GM21381 (cell line): Measurements from ENCODE around the gene TIAL1.
"Not testable (repeated sequence)": the region's sequence is repeated elsewhere in the genome, so short reads cannot be mapped to it uniquely, and the experiment has no call there.

Experiments used
- ATAC-seq: cut with Tn5 transposase; IDR thresholded peaks from one replicate; pipeline ENCODE4 v1.9.1; 2021; ENCODE audit warnings: mild to moderate bottlenecking, moderate library complexity; ENCODE audit not compliant: unreplicated experiment

The TIAL1 gene

DNA sequence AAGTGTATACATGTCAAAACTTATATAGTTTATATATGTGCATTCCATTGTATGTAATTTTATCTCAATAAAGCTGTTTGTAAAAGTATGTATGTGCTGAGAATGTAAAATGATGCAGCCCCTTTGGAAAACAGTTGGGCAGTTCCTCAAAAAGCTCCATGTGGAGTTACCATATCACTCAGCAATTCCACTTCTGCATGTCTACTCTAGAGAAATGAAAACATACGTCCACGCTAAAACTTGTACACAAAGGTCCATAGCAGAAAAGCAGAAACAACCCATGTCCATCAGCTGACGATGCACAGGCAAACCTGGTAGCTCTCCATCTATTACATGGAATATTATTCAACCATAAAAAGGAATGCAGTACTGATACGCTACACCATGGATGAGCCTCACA is 45.9 kb downstream of the TIAL1 start:
- ATAC-seq, result no peak

DNA sequence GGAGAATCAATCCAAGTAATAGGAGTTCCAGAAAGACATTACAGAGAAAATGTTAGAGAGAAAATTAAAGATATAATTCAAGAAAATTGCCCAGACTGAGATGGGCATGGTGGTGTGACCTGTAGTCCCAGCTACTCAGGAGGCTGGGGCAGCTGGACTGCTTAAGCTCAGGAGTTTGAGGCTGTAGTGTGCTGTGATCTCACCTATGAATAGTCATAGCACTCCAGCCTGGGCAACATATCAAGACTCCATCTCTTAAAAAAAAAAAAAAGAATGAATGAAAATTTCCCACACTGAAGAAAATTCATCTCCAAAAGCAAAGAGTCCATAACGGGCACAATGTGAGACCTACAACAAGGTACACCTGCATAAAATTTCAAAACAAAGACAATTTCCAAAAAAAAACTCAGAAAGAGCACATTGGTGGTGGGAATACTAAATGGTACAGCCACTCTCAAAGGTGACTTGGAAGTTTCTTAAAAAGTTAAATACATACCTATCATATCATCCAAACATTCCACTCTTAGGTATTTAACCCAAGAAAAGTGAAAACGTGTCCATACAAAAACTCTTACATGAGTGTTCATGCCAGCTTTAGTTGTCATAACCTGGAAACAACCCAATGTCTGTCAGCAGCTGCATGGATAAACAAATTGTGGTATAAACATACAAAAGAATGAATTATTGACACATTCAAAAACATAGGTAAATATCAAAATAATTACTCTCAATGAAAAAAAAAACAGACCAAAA is 47.3 kb downstream of the TIAL1 start:
- ATAC-seq, result no peak

DNA sequence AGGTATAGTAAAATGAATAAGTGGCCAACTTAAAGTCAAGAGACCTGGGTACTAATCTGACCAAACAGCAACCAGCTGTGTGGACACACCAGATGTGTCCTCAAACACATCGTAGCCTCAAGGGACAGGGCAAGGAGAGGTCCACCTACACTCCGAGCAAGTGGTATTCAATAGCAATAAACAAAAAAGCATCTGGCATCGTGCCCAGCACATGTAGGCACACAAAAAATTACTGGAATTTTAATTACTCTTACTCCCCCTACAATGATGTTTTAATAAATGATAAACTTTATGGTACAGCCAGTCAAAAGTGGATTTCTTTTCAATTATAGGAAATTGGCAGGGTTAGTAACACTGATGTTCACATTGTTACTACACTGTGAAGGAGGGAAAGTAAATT is 50.8 kb downstream of the TIAL1 start:
- ATAC-seq, result no peak

DNA sequence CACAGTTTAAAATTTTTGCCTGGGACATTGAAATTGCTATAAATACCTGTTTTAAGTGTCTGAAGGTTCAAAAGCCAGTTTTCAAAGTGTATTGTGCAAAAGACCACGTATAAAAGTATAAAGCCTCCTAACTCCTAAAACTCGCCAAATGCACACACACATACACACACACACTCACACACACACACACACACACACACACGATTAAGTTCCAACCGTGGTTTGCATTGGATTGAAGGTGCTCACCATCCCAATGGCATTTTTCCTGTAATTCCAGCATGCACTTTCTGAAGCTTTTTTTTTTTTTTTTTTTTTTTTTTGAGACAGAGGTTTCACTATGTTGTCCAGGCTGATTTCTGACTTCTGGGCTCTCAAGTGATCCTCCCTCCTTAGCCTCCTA is 51.5 kb downstream of the TIAL1 start:
- no peak for ATAC-seq

DNA sequence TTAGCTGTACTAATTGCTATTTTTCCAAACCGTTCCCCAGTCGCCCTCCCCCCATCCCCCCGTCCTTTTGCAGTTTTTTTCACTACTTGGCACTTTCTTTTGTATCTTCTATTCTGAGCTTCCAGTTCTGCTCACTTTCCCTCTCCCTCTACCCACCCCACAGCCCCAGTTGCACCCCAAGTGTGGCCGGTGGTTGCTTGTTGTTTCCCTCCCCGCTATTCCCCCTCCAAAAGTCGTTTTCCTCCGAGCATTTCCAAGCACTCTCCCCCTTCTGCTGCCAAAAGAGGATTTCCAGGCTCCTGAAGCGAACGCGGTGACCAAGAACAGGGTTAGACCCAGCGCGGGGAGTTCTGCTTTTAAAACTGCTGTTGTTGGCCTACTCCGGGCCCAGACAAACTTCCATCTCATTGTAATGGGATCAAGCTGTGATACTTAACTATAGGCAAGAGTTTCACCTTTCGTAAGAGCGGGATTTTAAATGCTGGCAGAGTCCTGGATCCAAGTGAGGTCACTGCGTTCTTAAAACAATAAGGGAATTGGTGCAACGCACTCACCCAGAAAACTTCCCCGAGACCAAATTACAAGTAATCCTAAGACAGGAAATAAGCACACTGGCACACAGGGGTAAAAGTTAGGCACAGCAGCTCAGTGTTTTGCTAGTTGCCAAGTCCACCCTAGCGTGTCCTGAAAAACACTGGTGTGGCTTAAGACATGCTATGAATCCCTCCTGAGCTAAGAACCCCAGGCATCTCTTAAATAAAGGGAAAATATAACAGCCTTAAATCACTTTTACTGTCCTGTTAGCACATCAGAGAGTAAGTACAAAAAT is 52.7 kb downstream of the TIAL1 start:
- no peak for ATAC-seq

DNA sequence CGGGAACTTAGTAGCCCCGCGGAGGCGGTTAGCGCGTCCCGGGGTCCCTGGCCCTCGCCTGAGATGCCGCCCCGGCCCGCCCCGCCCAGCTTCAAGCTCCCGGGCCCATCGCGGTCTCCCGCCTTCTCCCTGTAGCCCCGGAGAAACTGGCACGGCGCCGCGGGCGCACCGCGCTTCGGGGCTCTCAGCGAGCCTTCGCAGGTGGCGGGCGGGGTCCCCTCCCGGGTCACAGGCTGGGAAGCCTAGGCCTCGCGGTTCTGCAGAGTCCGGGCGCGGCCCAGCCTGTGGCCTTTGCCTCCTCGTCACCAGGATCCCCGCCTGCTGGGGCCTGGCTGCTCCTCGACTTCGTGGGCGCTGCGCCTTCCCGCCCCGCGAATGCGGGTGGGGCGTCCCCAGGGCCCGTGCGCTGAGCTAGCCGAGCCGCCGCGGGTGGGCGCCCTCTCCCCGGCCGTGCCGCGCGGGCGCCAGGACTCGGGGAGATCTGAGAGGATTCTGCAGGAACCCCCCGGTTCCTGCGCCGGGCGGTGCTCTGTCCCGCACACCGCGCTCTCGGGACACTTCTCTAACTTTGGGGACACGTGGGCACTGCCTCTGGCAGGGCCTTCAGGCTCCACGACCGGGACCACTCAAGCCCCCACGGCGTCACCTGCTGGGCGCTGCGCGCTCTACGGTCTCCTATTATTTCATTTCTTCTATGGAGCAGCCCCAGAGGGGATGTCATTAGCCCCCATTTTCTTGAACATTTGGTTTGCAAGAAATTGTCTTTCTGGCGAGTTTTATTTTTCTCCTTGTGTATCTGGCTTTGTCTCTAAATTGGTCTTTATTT is 53.6 kb downstream of the TIAL1 start:
- ATAC-seq, result peak; percentile 36

DNA sequence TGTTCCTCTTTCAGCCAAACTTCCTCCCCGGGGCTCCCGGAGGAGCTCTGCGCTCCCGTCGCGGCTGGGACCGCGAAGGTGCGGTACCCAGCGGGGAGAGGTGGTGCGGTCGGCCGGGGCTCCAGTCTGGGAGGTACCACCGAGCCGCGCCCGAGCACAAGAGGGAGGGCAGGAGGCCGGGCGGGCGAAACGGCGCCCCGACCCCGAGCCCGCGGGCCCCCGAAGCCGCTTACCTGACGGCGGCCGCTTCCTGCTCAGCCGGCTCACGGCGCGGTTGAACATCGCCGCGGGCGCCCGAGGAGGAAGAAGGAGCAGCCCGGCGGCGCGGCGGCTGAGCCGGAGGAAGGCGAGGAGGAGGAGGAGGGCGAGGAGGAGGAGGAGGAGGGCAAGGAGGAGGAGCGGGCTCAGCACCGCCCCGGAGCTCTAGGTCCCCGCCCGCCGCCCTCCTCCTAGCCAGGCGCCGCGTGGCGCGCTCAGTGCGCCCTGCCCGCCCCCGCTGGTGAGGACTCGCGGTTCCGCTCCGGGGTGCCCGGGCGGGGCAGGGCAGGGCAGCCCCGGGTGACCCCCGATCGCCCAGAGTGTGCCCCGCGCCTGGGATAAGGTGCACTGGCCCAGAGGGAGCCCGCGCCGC is 54.3 kb downstream of the TIAL1 start, which contains the start of gene RGS10:
Gene RGS10 (minus strand): TSS at position 363 of the 631 bp plus-strand sequence. CDS start 81 bp downstream, at position 282.
- ATAC-seq, result peak; percentile 73

DNA sequence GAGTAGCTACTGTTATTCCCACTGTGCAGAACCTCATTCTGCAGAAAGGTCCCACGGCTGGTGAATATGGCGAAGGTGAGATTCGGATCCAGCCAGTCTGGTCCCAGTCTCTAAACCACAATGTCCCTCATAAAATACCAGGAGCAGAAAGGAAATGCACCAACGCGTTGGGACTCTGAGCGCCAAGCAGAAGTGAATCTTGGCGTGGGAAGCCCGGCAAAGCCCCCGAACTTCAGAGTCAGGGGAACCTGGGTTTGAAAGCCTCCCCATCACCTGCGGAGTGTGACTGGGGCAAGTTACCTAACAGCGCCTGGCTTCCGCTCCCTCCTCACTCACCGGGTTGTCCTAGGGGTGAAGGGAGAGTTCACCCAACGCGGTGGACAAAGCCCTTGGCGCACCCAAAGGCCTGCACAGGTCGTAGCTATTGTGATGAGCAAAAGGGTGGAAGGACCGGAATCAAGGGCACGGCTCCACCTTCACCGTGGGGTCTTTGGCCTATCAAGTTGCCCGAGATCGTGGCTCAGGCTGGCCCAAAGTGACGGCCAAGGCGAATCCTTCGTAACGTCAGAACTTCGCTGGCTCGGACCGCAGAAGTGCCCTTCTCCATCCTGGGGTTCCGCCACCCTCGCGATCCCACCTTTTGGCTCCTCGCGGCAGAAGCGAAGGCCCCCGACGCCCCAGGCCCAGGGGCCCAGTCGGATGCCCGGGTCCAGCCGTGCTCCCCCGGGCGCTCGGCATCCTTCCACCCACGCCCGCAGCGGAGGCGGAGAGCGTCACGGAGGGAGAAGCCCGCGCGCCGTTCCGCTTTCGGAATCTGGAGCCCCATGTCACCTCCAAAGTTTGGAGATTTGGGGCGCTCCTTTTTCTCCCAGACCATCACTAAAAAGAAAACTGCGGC is 55.1 kb downstream of the TIAL1 start:
- ATAC-seq, result peak; percentile 10

DNA sequence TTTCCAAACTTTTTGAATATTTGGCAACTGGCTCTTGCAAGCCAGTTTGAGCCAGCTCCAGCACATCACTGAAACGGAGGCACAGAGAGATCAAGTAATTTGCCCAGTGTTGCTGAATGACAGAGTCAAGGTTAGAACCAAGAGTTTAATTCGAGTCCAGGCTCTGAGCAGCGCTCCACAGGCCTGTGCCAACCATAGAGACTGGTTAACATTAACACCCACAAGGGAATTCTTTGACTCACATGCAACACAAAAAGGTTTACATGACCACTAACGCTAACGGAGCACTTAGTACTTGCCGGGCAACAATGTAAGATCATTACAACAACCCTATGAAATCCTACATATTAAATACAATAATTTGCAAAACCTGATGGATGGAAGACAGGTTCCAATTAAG is 55.7 kb downstream of the TIAL1 start:
- ATAC-seq, result no peak

DNA sequence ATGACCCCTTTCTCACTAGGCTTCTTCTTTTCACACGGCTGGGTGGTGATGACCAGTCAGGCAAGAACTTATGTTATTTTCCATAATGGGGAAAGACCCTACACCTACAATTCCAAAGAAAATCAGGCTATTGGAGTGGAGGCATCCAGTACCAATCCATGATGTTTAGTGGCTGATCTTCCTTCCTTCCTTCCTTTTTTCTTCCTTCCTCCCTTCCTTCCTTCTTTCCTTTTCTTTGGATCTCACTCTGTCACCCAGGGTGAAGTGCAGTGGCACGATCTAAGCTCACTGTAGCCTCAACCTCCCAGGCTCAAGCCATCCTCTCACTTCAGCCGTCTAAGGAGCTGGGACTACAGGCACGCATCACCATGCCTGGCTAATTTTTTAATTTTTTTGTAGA is 56.7 kb downstream of the TIAL1 start:
- ATAC-seq, result no peak

DNA sequence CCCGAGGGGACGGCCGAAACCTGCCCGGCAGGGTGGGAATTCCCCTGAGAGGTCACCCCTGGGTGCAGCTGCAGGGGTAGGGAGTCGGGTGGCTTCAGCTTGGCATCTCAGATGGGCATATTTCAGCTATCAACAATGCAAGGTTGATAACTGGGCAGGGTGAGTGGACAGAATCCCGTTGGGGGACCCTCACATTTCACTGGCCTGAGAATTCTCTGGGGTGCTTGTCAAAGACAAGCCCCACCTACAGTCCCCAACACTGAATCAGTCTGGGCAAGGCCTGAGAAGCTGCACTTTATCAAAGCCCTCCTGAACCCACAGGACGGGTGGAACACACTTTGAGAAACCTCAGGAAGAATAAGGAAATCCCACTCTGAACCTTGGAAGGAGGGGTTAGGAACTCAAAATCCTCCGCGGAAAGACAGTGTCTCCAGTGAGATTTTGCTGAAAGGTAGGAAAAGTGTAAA is 57.4 kb downstream of the TIAL1 start:
- ATAC-seq, result no peak

DNA sequence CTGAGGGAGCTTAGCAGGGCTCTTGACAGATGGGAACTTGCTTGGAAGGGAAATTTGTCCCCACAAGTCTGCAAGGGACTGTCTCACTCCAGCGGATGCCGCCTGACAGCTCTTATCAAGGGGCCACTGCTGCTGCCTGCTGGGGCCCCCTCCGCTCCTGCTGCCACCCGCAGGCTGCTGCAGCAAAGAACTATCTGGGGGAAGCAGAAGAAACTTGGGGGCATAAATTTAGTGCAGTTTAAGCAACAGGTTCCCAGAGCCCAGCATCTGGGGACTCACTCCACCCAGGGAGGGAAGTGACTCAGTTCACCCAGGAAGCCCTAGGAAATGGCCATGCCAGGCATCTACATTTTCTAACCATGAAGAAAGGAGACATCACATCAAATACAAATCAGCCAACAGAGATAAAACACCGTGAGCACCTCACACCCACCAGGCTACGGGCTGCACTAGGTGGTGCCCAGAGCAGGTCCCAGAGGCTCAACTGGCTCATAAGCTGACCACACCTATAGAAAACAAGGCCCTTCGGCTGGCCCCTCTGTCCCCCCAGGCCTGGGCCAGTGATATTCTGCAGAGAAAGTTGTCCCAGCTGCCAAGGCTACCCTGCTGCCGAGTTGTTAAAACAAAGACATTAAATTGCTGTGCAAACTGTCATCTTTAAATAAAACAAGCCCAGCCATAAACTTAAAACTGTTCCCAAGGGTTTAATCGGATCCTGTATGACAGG is 58.0 kb downstream of the TIAL1 start:
- ATAC-seq, result no peak

DNA sequence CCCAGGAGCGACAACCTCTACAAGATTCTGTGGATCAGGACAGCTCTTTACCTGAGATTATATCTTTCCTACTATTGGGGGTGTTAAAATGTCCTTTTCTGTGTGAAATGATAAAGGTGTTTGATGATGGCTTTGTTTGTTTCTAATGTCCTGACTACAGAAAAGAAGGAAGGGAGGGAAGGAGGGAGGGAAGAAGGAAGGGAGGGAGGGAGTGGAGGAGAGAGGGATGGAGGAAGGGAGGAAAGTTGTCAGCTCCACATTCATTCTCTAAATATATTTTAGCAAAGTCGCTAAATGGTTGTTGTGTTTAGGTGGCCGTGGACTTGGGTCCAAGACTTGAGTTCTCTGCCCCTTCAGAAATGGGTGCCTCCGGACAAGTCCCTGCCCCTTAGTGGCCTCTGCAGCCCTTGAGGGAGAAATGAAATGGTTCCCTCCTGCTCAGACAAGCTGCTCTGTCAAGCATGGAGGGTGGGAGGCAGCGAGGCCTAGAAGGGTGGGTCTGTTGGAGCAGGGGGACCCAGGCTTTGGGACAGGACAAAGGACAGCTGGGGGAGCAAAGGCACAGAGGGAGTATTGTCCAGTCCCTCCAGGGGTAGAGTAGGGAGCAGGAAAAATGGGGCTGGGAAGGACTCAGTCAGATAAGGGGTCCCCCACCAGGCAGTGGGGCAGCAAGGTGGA is 58.7 kb downstream of the TIAL1 start:
- ATAC-seq, result no peak

DNA sequence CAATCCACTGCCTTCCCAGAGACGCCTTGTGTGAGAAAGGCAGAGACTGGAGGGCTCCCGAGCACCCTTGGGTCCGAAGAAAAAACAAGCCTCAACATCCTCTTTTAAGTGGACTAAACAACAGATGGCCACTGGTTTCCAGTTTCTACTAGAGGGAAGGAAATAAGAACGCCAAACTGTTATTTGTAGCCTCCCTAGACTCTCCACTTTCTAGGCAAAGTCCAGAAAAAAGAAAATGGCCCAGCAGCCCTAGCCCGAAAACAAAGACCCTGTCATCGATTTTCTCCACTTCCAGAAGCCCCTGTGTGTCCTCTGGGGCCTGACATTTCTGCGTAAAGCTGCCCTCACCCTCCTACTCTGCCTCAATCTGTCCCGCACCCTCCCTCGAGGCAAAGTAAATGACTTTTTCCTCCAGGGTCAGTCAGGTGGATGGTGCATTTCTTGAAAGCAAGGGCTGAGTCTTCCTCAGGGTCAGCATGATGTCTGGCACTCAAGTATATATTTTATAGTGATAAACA is 60.2 kb downstream of the TIAL1 start:
- ATAC-seq, result no peak

DNA sequence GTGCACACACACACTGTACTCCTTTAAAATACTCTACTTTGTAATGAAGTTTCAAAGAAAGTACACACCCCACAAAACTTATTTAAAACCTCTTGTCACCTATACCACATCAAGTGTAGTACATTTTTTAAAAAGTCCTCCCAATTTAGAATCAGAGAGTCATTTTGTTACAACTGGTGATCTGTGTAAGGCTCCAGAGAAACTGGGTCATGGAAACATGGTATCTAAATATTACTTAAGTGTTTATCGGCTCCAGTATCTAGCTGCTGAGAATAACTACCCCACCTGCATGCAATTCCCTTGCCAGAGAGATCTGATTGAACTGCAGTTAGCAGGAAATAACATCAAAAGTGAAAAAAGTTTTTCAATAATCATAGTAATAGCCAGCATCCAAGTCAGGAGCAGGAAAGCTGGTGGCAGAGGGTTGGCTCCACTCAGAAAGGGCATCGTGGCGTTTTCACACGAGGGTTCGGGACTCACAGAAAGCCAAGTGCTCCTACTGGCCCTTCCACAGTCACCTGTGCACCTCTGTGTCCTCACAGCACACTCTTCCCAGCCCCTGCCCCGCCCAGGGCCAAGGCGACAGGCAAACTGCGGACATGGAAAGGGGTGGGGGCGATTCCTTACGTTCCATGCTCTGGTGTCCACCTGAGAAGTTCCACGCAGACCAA is 60.8 kb downstream of the TIAL1 start:
- no peak for ATAC-seq

DNA sequence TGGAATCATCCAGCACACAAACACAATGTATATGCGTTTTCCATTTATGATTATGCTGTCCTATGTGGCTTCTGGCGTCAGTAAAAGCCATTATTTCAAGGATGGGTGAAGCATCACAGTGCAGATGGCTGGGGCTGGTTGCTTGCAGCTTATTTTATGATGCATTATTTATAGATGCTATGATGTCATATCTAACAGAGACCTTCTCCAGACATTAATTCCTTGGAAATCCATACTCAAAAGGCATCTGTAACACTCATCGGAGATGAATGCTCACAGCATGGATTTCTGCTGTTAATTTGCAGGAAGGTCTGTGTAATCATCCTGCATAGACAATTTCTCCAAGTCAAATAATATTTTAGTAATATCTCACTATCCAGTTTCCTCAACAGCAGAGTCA is 61.5 kb downstream of the TIAL1 start:
- ATAC-seq, result no peak

DNA sequence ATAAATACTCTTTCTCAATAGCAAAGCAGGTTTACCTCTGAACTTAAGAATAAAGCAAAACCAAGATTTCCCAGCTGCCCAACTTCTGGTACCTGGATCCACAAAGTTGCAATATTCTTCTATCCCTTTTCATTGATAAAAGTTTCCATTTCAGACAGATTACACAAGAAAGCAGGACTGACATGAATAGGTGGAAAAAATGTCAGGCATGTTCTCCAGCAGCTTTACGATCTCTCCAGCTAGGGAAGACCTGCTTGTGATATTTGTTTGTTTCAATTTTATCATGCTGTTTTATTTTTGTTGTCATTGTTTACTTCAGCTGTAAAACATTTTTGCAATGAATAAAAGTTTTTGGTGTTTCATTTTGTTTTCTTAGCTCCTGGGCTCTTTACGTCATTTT is 63.3 kb downstream of the TIAL1 start:
- ATAC-seq, result no peak

DNA sequence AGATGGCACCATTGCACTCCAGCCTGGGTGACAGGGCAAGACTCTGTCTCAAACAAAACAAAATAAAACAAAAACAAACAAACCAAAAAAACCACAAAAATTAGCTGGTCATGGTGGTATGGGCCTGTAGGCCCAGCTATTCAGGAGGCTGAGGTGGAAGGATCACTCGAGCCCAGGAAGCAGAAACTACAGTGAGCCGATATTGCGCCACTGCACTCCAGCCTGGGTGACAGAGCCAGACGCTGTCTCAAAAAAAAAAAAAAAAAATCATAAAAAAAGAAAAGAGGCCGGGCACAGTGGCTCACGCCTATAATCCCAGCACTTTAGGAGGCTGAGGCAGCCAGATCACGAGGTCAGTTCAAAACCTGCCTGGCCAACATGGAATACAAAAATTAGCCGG is 64.0 kb downstream of the TIAL1 start:
- not testable (repeated sequence) for ATAC-seq
